ENCODE data around the gene GLT6D1.

GLT6D1 gene, protein sequence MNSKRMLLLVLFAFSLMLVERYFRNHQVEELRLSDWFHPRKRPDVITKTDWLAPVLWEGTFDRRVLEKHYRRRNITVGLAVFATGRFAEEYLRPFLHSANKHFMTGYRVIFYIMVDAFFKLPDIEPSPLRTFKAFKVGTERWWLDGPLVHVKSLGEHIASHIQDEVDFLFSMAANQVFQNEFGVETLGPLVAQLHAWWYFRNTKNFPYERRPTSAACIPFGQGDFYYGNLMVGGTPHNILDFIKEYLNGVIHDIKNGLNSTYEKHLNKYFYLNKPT

DNA sequence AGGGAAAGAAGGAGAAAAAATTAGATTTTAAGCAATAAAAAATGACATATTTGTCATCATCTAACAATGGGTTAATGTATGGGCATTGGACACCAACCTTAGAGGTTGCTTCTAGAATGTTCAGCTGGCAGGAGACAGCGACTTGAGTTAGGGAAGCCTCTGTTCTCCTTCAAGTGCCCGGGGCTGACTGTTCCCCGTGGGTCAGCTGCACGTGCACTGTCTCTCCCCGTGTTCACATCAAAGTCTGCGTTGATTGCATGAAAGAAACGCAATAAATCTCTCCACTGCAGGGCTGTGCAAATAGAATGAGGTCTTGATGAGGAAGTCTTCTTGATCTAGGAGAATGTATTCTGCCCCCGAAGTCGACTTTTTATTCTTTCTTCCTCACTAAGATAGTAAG is at the start of gene GLT6D1:
Gene GLT6D1, minus strand, starts transcription at position 345 of the 400 bp plus-strand sequence. CDS start 353 bp downstream, outside the sequence.
- no peaks in the 10 kb centered on the region for H3K4me1 ChIP-seq
- no peaks in the 10 kb centered on the region for H3K36me3 ChIP-seq (ENCODE audit: control insufficient read depth, insufficient read depth, low read length)
- no peaks in the 10 kb centered on the region for H3K9me3 ChIP-seq (ENCODE audit: control insufficient read depth, low read length)
- H3K4me3 ChIP-seq (ENCODE audit: low read depth, low read length), result no peak within 1 kb of the TSS
- no peak within 1 kb of the TSS for H2AFZ ChIP-seq
- no peak within 1 kb of the TSS for H3K27ac ChIP-seq
- H3K79me2 ChIP-seq, result no peaks in the 10 kb centered on the region
- TF ChIP-seq, protein P1, sequence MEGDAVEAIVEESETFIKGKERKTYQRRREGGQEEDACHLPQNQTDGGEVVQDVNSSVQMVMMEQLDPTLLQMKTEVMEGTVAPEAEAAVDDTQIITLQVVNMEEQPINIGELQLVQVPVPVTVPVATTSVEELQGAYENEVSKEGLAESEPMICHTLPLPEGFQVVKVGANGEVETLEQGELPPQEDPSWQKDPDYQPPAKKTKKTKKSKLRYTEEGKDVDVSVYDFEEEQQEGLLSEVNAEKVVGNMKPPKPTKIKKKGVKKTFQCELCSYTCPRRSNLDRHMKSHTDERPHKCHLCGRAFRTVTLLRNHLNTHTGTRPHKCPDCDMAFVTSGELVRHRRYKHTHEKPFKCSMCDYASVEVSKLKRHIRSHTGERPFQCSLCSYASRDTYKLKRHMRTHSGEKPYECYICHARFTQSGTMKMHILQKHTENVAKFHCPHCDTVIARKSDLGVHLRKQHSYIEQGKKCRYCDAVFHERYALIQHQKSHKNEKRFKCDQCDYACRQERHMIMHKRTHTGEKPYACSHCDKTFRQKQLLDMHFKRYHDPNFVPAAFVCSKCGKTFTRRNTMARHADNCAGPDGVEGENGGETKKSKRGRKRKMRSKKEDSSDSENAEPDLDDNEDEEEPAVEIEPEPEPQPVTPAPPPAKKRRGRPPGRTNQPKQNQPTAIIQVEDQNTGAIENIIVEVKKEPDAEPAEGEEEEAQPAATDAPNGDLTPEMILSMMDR (IDR thresholded peaks at IDR 0.05), result no peak
- H3K9ac ChIP-seq, result no peak within 1 kb of the TSS
- H3K27me3 ChIP-seq (ENCODE audit: control insufficient read depth, insufficient read depth, low read length), result no peaks in the 10 kb centered on the region
- no peak within 1 kb of the TSS for H3K4me2 ChIP-seq (ENCODE audit: low read length)

DNA sequence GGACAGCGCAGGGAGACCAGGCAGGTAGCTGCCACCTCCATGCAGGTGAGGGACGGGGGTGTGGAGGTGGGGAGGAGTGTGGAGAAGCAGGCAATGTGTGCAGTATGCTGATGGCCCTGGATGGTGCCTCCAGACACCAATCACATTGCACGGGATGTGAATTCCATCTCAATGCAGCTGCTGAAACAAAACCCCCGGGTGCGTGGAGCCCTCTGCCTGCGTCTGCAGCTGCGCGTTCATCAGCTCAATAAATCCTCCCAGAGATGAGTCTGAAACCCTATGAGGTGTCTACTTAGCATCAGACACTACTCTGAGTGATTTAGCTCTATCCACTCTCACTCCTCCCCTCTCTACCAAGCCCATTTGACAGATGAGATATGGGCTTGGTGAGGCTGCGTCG is 49.7 kb upstream of the GLT6D1 start:
- H2AFZ ChIP-seq, result no peak overlapping the region
- no peak overlapping the region for H3K4me2 ChIP-seq (ENCODE audit: low read length)
- no peak overlapping the region for H3K27ac ChIP-seq
- no peak overlapping the region for H3K9ac ChIP-seq
- TF ChIP-seq, protein P1 (IDR thresholded peaks at IDR 0.05), result no peak
- no peaks in the 10 kb centered on the region for H3K4me1 ChIP-seq
- H3K4me3 ChIP-seq (ENCODE audit: low read depth, low read length), result no peak overlapping the region
- H3K27me3 ChIP-seq (ENCODE audit: control insufficient read depth, insufficient read depth, low read length), result no peaks in the 10 kb centered on the region
- H3K9me3 ChIP-seq (ENCODE audit: control insufficient read depth, low read length), result no peaks in the 10 kb centered on the region
- H3K79me2 ChIP-seq, result no peaks in the 10 kb centered on the region
- H3K36me3 ChIP-seq (ENCODE audit: control insufficient read depth, insufficient read depth, low read length), result no peaks in the 10 kb centered on the region

DNA sequence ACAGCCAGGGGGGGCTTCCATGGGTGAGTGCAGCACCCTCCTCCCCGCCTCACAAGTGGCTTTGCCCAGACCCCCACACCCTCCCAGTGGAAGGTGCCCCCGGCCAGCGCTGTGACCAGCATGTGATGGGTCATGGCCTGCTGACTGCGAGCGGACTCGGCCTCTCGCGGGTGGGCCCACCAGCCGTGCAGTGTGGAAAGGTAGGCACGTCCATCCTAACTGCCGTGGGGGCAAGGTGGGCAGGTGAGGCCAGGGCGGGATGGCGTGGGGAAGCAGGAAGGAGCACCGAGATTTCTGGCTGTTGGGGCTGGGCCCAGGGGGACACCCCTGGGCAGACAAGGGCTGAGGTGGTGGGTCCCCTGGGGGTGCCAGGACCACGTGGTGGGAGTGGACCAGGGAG is 47.9 kb upstream of the GLT6D1 start:
- no peaks in the 10 kb centered on the region for H3K36me3 ChIP-seq (ENCODE audit: control insufficient read depth, insufficient read depth, low read length)
- H3K27ac ChIP-seq, result no peak overlapping the region
- H3K27me3 ChIP-seq (ENCODE audit: control insufficient read depth, insufficient read depth, low read length), result peaks cover 2% of the 10 kb centered on the region
- TF ChIP-seq, protein P1 (IDR thresholded peaks at IDR 0.05), result no peak
- H3K4me3 ChIP-seq (ENCODE audit: low read depth, low read length), result no peak overlapping the region
- no peak overlapping the region for H3K4me2 ChIP-seq (ENCODE audit: low read length)
- no peaks in the 10 kb centered on the region for H3K4me1 ChIP-seq
- H3K9me3 ChIP-seq (ENCODE audit: control insufficient read depth, low read length), result no peaks in the 10 kb centered on the region
- H3K9ac ChIP-seq, result no peak overlapping the region
- H3K79me2 ChIP-seq, result no peaks in the 10 kb centered on the region
- H2AFZ ChIP-seq, result no peak overlapping the region

DNA sequence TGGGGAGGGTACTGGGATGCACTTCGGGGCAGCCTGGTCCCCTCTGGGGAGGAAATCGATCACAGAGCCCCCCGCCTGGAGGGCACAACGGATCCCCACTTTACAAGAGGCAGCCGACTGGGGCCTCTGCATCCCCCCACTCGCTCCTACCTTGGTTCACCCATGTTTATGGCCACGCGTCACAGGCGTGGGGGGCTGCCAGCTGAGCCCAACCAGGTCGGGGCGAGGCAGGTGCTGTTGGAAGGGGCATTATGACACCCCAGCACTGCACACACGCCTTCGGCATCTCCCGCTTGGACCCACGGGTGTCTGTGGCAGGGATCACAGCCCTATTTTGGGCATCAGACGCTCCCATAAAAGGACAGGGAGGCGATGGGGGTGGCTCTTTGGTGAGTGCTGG is 45.4 kb upstream of the GLT6D1 start:
- H3K79me2 ChIP-seq, result no peaks in the 10 kb centered on the region
- no peaks in the 10 kb centered on the region for H3K9me3 ChIP-seq (ENCODE audit: control insufficient read depth, low read length)
- no peaks in the 10 kb centered on the region for H3K4me1 ChIP-seq
- no peak overlapping the region for H3K4me2 ChIP-seq (ENCODE audit: low read length)
- H3K36me3 ChIP-seq (ENCODE audit: control insufficient read depth, insufficient read depth, low read length), result no peaks in the 10 kb centered on the region
- TF ChIP-seq, protein P1 (IDR thresholded peaks at IDR 0.05), result no peak
- no peak overlapping the region for H3K9ac ChIP-seq
- H3K27me3 ChIP-seq (ENCODE audit: control insufficient read depth, insufficient read depth, low read length), result peaks cover 2% of the 10 kb centered on the region
- no peak overlapping the region for H3K4me3 ChIP-seq (ENCODE audit: low read depth, low read length)
- no peak overlapping the region for H3K27ac ChIP-seq
- no peak overlapping the region for H2AFZ ChIP-seq
